Raji (cell line): ENCODE results near the gene COTL1.

Source experiments
- POLR2A ChIP-seq: IDR thresholded peaks from 2 replicates; pipeline ENCODE4 v1.6.1; 2011; ENCODE audit warnings: low read depth, low read length, control low read depth; ENCODE audit not compliant: insufficient read depth

The COTL1 gene

DNA sequence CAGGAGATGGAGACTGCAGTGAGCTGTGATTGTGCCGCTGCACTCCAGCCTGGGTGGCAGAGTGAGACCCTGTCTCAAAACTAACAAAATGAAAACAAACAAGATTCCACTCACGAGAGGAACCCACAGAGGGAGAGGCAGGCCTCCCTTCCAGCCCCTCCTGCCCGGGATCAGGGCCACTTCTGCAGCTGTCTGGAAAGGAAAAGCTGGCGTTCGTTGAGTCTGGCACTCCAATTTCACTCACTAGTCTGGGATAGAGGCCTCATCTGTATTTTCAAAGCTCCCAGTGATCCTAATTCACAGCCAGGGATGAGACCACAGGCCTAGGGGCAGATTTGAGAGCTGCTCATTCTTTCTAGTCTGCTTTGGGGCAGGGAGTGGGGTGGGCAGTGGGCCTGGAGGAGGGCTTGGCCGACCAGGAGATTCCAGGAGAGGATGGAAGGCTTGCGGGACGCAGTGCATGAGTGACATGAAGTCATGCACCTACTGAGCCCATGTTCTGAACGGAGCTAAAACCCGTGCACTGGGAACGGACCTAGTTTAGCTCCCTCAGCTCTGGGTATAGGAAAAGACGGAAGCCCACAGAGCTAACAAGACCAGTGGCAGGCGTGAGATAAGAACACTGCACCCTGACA is 54.0 kb downstream of the COTL1 start:
- TF ChIP-seq POLR2A, result no peak

DNA sequence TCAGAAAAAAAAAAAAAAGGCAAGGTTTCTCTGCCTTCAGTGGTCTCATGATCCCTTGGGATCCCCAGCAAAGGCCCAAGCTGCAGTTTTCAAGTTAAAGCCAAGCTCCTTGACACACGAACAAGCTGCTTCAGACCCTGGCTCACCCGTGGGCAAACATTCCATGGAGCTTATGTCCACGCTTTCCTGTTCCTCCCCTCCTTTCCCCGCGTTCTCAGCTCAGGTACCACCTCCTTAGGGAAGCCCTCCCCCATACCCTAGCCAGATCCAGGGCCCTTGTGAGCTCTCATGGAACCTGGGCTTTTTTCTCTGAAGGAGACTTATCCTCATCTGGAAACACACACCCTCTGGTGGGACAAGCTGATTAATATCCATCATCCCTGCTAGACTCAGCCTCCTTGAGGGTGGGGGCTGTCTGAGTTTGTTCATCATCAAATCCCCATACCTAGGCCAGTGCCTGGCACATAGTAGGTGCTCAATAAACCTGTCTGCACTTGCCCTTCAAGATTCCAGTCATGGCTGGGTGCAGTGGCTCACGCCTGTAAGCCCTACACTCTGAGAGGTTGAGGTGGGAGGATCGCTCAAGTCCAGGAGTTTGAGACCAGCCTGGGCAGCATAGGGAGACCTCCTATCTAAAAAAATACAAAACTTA is 54.7 kb downstream of the COTL1 start:
- no peak for TF ChIP-seq POLR2A

DNA sequence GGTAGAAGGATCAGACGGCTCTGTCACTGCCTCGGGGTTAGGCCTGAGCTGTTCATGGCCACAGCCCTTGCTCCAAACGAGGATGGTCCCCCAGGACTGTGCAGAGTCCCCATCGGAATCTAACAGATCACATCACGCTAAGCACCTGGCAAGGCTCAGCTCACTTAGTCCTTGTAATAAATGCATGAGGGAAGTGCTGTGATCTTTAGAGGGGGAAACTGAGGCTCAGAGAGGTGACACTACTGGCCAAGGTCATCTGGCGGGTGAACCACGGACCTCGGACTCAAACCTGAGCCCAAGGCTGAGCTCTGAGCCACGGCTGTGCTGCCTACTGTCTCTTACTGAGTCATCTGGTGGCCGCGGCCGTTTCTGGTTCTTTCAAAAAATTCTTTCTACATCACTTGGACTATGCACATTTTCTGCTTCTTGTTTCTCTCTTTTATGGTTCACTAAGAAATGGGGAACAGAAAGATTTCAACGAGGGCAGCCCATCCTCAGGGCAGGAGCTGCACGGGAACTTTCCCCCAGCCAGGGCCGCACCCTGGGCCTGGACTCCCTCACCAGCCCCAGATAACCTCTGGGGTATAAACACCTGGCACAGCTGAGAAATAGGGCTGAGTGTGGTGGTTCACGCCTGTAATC is 55.6 kb downstream of the COTL1 start:
- TF ChIP-seq POLR2A, result no peak

DNA sequence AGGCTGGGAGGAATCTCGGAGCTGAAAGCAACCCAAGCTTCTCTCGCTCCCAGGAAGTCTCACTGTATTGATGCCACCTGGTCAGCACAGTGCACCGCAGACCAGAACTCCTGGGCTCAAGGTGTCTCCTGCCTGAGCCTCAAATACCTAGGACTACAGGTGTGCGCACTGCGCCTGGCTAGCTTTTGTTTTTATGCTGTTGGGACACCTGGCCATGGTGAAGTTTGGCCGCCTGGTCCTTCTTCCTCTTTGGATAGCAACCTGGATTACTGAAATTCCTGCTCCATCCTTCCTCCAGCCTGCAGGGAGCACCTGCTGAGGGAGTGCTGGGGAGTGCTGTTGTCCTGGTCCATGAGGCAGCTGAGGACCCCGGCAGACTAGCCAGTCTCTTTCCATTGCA is 56.6 kb downstream of the COTL1 start:
- no peak for TF ChIP-seq POLR2A

DNA sequence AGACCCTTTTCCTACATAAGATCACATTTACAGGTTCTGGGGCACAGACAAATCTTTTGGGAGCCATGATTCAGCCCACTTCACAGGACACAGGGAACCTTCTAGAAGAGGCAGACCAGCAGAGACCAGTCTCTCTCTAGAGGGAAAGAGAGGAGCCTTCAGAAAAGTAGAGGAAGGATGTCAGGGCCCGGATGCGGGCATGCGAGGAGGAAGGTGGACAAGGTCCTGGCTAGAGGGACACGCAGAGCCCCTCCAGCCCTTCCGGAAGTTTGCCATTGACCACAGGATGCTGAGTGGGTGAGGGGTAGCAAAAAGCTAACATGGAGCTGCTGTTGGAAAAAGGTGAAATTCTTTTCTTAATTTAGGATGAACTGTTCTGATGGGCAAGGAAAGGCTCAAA is 57.6 kb downstream of the COTL1 start:
- no peak for TF ChIP-seq POLR2A

DNA sequence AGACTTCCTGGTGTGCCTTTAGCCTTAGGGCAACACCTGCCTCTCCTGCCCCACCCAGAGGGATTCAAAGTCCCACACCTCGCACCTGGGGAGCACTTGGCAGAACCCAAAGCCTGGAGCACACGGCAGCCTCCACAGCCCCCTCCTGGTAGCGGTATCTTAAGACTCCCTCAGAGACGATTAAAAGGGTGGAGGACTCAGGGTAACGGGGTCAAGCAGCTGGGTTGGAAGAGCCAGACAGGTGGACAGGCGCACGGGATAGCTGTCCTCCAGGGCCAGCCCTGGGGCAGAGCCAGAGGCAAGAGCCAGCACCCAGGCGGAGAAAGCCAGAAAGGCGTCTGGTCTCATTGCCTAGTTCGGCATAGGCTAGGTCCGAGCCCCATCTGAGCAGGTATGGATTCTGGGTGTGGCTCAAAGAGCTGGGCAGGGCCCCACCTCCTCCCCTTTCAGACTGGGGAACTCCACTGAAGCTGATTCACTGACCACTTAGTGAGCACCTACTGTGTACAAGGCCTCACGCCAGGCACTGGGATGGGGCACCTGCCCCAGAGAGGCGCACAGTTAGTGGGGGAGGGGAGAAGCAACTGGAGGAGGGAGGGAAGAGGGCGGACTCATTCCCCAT is 58.5 kb downstream of the COTL1 start:
- no peak for TF ChIP-seq POLR2A

DNA sequence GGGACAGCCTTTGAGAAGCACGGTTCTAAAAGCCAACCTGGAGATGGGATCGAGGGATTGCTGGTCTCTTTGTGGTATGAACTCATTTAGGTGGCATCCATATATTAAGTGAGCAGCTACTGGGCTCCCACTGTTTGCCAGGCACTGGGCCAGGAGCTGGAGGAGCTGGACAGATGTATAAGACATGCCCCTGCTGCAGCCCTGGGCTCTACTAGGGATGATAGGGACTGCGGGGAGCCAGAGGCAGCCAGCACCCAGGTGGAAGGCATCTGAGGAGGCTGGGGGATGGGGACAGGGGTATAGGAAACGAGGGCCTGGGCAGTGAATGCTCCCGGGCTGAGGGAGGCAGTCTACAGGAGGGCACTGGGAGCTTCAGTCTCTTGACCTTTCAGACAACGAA is 60.4 kb downstream of the COTL1 start:
- no peak for TF ChIP-seq POLR2A

DNA sequence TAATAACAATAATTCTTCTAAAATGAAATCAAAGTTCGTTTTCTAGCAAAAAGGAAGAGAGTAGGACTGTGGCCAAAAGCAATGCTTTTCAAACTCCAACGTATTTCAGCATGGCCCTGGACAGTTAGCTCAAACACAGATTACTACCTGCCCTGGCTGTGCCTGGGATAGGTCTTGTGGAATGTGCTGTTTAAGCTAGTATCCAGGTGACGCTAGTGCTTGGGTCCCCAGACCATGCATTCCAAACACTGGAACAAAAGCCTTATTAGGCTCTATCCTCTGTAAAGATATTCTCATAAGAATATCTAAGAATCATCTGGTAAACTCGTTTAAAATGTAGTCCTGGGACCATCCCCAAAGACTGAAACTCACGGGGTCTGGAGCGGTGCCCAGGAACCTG is 60.8 kb downstream of the COTL1 start:
- no peak for TF ChIP-seq POLR2A

DNA sequence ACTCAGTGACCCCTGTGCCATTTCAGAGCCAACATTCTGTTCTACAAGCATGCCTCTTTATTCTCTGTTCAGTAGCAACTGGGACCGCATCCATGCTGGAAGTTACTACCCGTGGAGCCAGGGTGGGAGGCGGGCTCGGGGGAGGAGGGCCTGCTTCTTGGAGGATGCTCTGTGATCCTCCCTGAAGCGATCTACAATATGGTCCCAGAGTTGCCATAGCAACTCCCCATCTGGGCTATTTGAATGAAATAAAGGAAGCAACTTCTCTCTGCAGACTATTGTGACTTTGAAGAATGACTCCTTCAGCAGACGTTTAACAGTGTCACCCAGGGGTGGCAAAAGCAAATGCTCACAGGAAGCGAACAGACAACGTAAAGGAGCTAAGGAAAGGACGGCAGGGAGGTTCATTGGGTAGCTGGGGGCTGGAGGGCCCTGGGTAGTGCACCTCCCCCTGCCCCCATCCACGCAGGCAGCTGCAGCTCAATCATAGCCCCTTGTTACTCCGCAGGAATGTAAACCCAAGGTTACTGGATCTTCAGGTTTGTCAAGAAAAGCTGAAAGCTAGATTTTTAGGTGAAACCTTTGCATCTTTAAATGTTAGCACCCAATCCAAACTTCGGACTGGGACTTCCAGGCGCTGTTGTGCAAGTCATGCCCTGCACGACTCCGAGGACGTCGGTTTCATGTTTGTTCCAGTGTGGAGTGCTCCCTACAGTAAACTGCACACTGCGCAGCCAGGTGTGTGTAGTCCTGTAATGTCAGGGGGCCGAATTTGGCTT is 62.3 kb downstream of the COTL1 start:
- TF ChIP-seq POLR2A, result no peak

DNA sequence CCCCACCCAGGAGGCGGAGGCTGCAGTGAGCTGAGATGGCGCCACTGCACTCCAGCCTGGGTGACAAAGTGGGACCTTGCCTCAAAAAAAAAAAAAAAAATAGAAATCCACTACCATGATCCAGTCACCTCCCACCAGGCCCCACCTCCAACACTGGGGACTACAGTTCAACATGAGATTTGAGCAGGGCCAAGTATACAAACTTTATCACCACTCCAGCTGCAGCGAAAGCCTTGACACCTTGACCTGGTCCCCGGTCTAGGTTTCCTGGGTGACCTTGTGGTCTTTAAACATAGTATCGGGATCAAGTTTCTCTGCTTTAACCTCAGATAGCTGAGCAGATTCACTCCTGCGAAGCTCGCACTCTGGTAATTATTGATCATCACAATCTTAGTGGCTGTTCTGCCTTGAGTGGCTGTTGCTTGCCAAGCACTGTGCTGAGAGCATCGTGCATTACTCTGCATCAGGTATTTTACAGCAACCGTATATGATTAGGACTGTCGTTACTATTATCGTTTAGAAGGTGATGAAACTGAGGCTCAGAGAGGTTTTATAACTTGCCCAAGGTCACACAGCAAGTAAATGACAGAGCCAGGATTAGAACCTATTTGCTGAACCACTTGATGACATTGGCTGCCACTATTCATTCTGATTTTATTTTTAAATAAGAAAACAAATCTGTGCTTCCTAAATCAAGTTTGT is 63.1 kb downstream of the COTL1 start:
- TF ChIP-seq POLR2A, result no peak

DNA sequence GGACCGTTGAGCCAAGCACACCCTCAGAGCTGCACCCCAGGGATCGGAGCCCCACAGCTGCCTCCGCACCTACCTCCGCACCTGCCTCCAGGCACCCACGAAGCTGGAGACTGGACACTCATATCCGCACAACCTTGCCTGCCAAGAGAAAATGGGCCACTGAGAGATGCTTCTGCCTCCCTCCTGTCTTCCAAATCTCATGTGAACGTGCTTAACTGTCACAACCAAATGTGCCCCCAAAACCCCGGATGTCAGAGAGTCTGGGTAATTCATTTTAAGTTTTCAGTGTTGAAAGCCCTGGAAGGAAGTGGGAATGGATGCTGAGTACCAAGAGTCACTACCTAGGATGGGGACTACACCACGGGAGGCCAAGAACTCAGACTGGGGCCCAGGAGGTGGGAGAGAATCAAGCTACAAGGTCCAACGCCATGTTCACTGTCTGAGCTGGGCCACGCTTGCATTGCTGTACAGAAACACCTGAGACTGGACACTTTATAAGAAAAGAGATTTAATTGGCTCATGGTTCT is 63.9 kb downstream of the COTL1 start:
- TF ChIP-seq POLR2A, result no peak

DNA sequence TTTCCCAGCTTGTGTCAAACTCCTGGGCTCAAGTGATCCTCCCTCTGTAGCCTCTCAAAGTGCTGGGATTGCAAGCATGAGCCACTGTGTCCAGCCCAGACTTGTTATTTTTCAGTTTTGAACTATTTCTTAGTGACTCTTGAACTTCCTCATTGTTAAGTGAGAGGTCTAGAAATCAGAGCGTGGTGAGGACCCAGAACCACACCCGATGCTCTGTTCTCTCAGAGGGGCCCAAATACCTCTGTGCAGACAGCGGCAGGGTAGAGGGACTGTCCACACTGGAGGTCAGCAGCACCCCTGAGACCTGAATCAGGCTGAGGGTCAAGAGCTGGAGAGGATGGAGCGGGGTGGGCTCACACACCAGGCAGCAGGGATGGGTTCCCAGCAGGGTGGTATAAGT is 65.7 kb downstream of the COTL1 start:
- TF ChIP-seq POLR2A, result no peak

DNA sequence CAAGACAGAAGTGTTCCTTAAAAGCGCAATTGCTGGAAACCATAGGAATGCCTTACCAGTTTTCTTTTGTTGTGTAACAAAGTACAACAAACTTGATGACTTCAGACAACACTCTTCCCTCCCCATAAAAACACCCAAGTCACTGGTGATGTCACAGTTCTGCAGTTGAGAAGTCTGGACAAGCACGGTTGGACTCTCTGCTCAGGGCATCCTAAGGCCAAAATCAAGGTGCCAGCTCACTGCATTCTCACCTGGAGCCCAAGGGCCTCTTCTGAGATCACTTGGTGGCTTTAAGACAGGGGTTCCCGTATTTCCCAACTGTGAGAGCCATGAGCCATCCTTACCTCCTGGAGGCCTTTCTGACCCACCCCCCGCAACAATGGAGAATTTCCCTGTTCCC is 67.8 kb downstream of the COTL1 start:
- TF ChIP-seq POLR2A, result no peak
